ENCODE results near the gene KATNAL2. TPM values are rescaled to one million over a fixed set of nuclear protein-coding genes. Genes with fewer than 3 reads are reported as not detected.

KATNAL2 gene
- total and polyA plus RNA-seq, 10 of the 15 experiments (the other 5 are each of a cell fraction or from before 2014, with no cell fraction given): 0.20 to 2.4 (median 1.7) TPM

DNA sequence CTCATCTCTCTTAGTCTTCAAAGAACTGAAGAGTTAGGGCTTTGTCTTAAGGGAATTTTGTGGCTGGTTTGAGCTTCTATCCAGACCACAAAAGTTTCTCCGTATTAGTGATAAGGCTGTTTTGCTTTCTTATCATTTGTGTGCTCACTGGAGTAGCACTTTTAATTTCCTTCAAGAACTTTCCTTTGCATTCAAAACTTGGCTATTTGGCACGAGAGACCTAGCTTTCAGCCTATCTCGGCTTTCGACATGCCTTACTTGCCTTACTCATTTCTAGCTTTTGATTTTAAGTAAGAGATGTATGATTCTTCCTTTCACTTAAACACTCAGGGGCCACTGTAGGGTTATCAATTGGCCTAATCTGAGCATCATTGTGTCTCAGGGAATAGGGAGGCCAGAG is 203.0 kb downstream of the KATNAL2 start (continued):
- peak; percentile 98 for TF ChIP-seq JUNB (IDR thresholded peaks at IDR 0.05)
- peak; percentile 56; the same call in 1 of the 2 replicates for TF ChIP-seq GABPA (IDR thresholded peaks at IDR 0.05; ENCODE audit: low read depth)
- peak; percentile 97 for TF ChIP-seq ZNF217 (IDR thresholded peaks at IDR 0.05)
- TF ChIP-seq, protein P1, sequence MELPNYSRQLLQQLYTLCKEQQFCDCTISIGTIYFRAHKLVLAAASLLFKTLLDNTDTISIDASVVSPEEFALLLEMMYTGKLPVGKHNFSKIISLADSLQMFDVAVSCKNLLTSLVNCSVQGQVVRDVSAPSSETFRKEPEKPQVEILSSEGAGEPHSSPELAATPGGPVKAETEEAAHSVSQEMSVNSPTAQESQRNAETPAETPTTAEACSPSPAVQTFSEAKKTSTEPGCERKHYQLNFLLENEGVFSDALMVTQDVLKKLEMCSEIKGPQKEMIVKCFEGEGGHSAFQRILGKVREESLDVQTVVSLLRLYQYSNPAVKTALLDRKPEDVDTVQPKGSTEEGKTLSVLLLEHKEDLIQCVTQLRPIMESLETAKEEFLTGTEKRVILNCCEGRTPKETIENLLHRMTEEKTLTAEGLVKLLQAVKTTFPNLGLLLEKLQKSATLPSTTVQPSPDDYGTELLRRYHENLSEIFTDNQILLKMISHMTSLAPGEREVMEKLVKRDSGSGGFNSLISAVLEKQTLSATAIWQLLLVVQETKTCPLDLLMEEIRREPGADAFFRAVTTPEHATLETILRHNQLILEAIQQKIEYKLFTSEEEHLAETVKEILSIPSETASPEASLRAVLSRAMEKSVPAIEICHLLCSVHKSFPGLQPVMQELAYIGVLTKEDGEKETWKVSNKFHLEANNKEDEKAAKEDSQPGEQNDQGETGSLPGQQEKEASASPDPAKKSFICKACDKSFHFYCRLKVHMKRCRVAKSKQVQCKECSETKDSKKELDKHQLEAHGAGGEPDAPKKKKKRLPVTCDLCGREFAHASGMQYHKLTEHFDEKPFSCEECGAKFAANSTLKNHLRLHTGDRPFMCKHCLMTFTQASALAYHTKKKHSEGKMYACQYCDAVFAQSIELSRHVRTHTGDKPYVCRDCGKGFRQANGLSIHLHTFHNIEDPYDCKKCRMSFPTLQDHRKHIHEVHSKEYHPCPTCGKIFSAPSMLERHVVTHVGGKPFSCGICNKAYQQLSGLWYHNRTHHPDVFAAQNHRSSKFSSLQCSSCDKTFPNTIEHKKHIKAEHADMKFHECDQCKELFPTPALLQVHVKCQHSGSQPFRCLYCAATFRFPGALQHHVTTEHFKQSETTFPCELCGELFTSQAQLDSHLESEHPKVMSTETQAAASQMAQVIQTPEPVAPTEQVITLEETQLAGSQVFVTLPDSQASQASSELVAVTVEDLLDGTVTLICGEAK (IDR thresholded peaks at IDR 0.05; ENCODE audit: borderline replicate concordance): no peak
- peak; percentile 95 for TF ChIP-seq NFIC (IDR thresholded peaks at IDR 0.05; ENCODE audit: low read depth, low read length)
- TF ChIP-seq, protein P2, sequence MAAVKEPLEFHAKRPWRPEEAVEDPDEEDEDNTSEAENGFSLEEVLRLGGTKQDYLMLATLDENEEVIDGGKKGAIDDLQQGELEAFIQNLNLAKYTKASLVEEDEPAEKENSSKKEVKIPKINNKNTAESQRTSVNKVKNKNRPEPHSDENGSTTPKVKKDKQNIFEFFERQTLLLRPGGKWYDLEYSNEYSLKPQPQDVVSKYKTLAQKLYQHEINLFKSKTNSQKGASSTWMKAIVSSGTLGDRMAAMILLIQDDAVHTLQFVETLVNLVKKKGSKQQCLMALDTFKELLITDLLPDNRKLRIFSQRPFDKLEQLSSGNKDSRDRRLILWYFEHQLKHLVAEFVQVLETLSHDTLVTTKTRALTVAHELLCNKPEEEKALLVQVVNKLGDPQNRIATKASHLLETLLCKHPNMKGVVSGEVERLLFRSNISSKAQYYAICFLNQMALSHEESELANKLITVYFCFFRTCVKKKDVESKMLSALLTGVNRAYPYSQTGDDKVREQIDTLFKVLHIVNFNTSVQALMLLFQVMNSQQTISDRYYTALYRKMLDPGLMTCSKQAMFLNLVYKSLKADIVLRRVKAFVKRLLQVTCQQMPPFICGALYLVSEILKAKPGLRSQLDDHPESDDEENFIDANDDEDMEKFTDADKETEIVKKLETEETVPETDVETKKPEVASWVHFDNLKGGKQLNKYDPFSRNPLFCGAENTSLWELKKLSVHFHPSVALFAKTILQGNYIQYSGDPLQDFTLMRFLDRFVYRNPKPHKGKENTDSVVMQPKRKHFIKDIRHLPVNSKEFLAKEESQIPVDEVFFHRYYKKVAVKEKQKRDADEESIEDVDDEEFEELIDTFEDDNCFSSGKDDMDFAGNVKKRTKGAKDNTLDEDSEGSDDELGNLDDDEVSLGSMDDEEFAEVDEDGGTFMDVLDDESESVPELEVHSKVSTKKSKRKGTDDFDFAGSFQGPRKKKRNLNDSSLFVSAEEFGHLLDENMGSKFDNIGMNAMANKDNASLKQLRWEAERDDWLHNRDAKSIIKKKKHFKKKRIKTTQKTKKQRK (IDR thresholded peaks at IDR 0.05; ENCODE audit: low read depth, low read length): no peak
- TF ChIP-seq, protein P3, sequence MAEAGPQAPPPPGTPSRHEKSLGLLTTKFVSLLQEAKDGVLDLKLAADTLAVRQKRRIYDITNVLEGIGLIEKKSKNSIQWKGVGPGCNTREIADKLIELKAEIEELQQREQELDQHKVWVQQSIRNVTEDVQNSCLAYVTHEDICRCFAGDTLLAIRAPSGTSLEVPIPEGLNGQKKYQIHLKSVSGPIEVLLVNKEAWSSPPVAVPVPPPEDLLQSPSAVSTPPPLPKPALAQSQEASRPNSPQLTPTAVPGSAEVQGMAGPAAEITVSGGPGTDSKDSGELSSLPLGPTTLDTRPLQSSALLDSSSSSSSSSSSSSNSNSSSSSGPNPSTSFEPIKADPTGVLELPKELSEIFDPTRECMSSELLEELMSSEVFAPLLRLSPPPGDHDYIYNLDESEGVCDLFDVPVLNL (IDR thresholded peaks at IDR 0.05; ENCODE audit: low read depth, low read length): no peak
- no peak; the same call in 1 of the 2 replicates for TF ChIP-seq SREBF1 (IDR thresholded peaks at IDR 0.05; ENCODE audit: low read length)
- TF ChIP-seq HCFC1 (IDR thresholded peaks at IDR 0.05; ENCODE audit: low read length): no peak
- TF ChIP-seq SMAD1 (IDR thresholded peaks at IDR 0.05; ENCODE audit: low read depth, partially characterized antibody): no peak
- TF ChIP-seq CHD4 (IDR thresholded peaks at IDR 0.05): no peak
- no peak for TF ChIP-seq ZNF384 (IDR thresholded peaks at IDR 0.05; ENCODE audit: borderline replicate concordance, low read depth, low read length)
- TF ChIP-seq MEF2B (IDR thresholded peaks at IDR 0.05; ENCODE audit: partially characterized antibody, poor library complexity, severe bottlenecking): no peak
- peak; percentile 87; the same call in 1 of the 2 replicates for TF ChIP-seq PAX5 (IDR thresholded peaks at IDR 0.05; ENCODE audit: borderline replicate concordance, low read depth, low read length)
- TF ChIP-seq, protein P4, sequence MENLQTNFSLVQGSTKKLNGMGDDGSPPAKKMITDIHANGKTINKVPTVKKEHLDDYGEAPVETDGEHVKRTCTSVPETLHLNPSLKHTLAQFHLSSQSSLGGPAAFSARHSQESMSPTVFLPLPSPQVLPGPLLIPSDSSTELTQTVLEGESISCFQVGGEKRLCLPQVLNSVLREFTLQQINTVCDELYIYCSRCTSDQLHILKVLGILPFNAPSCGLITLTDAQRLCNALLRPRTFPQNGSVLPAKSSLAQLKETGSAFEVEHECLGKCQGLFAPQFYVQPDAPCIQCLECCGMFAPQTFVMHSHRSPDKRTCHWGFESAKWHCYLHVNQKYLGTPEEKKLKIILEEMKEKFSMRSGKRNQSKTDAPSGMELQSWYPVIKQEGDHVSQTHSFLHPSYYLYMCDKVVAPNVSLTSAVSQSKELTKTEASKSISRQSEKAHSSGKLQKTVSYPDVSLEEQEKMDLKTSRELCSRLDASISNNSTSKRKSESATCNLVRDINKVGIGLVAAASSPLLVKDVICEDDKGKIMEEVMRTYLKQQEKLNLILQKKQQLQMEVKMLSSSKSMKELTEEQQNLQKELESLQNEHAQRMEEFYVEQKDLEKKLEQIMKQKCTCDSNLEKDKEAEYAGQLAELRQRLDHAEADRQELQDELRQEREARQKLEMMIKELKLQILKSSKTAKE (IDR thresholded peaks at IDR 0.05; ENCODE audit: low read depth, poor library complexity, severe bottlenecking): peak; percentile 35
- TF ChIP-seq NR2C2 (IDR thresholded peaks at IDR 0.05; ENCODE audit: borderline replicate concordance, control insufficient read depth, insufficient read length, low read depth): no peak
- TF ChIP-seq ESRRA (IDR thresholded peaks at IDR 0.05; ENCODE audit: low read length): no peak
- no peak for TF ChIP-seq PML (IDR thresholded peaks at IDR 0.05; ENCODE audit: low read length)
- TF ChIP-seq CBX3 (IDR thresholded peaks at IDR 0.05; ENCODE audit: borderline replicate concordance, low read depth): no peak
- TF ChIP-seq TBL1XR1 (IDR thresholded peaks at IDR 0.05; ENCODE audit: low read depth, low read length): no peak
- TF ChIP-seq CHD2 (IDR thresholded peaks at IDR 0.05; ENCODE audit: borderline replicate concordance, low read depth, low read length): no peak
- TF ChIP-seq CBFB (IDR thresholded peaks at IDR 0.05; ENCODE audit: low read depth): peak; percentile 65; the same call in 1 of the 2 replicates
